Activated naive CD8-positive, alpha-beta T cell treated with anti-CD3 and anti-CD28 coated beads, Interleukin-2, amount 10 ng/mL, durations not matched to agents 7 days and 5 days (primary cell): ENCODE data around the gene KLHL10. TPM values are rescaled to one million over a fixed set of nuclear protein-coding genes. Genes with fewer than 3 reads are reported as not detected.
A peak's percentile ranks its signal among the peaks of the same experiment; 100 is the strongest.

Experiments used
- ATAC-seq: fragments of 150-1000 bp; cut with Tn5 transposase; one replicate; pipeline ENCODE4 v1.10.0; 2021; ENCODE audit warnings: low read depth, moderate library complexity
- POLR2A ChIA-PET: fragments of 350-600 bp; sonication (Branson Sonifier 250); formaldehyde crosslinking; loops from one replicate; lab custom pipeline; 2021; ENCODE audit warnings: antibody characterized with exemption; lab: Charles Lee
- DNase-seq: peaks from one replicate; pipeline ENCODE4 v3.0.0; 2021
- H3K27ac Mint-ChIP-seq: one replicate; pipeline ENCODE4 v1.8.0; 2022; ENCODE audit warnings: mild to moderate bottlenecking, mixed read lengths
- H3K27me3 Mint-ChIP-seq: one replicate; pipeline ENCODE4 v1.8.0; 2022; ENCODE audit warnings: mild to moderate bottlenecking, moderate library complexity, mixed read lengths
- H3K36me3 Mint-ChIP-seq: one replicate; pipeline ENCODE4 v1.8.0; 2021; ENCODE audit warnings: mild to moderate bottlenecking, mixed read lengths
- H3K4me1 Mint-ChIP-seq: one replicate; pipeline ENCODE4 v1.8.0; 2021; ENCODE audit warnings: mixed read lengths
- H3K4me3 Mint-ChIP-seq: one replicate; pipeline ENCODE4 v1.8.0; 2022; ENCODE audit warnings: mild to moderate bottlenecking, moderate library complexity, mixed read lengths
- H3K9me3 Mint-ChIP-seq: one replicate; pipeline ENCODE4 v1.8.0; 2021; ENCODE audit warnings: mixed read lengths
- total RNA-seq, 2 experiments: library from RNA; stranded (reverse); gene quantifications; one replicate each; pipeline ENCODE4 v1.2.3, GENCODE V29; 2021

The KLHL10 gene
- total RNA-seq, 2 experiments from 2014 or later, result not detected

DNA sequence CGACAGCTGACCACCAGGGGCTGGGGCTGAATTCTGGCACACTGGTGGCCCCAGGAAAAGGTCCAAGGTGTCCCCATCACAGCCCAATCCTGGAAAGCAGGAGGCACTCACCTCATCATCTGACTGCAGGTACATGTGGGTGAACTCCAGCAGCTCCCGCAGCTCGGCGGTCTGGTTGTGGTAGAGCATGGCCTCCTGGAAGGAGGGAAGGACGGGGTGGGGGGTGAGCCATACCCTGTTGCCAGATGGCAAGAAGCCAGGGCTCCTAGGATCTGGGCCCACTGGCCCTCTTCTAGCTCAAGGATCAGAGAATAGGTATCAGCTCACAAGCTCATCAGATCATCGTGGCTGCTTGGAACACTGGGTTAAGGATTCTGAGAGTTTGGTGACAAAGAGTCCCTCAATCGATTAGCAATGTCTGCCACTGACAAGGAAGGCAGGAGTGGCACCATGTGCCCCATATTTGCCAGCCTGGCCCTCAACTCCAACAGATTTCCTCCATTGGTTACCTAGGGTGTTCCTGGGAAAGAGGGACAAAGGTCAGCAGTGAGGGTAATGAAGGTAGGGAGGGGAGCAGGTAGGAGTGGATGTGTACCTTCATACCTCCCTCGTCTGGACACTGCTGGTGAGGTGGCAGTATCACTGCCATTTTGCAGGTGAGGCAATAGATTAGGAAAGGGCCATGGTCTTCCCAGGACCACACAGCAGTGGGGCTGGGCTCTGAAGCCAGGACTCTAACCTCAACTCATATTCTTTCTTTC lies 30.8 kb upstream of the KLHL10 start:
- Mint-ChIP-seq H3K4me1 (peaks cover 6% of the 10 kb centered on the region), H3K27me3 (no peaks in the 10 kb centered on the region), H3K36me3 (no peaks in the 10 kb centered on the region), H3K9me3 (no peaks in the 10 kb centered on the region), H3K27ac (no peak overlapping the region), H3K4me3 (no peak overlapping the region)
- POLR2A ChIA-PET, result interaction anchor here (0.6 kb wide), 1 partner anchor 124 kb away, joined by 3 read pairs; the partner anchor contains the start of gene ODAD4
- DNase-seq, result no peak
- no peak for ATAC-seq

DNA sequence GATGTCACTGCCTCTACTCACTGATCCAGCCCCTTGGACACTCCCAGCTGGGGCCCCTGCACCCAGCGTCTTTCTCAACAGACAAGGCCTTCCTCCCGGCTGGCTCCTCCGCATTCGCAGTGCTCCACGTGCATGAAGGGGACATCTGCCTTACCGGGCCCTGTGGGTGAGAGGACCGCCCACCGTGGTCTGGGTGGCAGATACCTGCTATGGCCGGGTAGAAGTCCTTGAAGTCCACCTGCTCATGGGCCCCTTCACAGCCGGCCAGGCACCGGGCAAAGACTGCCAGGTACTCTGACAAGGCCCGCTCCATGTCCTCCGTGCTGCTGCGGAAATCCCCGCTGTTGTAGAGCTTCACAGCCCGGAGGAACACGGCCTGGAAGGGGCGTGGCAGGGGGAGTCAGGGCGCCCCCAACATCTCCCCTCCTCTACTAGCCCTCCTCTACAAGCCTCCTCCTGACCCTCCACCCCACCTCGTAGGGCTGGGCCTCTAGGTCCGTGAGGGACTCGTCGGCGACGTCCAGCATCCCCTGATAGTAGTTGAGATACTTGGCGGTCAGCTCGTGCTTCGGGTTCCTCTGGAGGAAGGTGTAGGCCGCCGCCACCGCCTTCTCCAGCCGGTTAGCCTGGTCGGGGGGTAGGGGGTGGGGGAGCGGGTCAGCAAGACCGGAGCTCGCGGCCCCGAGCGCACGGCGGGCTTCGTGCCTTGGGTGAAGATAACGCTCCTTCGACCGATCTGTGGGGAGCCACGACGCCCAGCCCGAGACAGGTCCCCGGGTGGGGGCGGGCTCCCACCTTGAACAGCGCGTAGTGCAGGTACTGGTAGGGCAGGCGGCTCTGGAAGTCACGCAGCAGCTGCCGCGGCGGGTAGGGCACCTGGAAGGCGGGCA lies 26.7 kb upstream of the KLHL10 start:
- peaks cover 8% of the 10 kb centered on the region for H3K4me1 Mint-ChIP-seq
- peak; percentile 41 for ATAC-seq
- H3K27ac Mint-ChIP-seq, result no peak overlapping the region
- no peaks in the 10 kb centered on the region for H3K36me3 Mint-ChIP-seq
- peak overlapping the region; percentile 69 for H3K4me3 Mint-ChIP-seq
- DNase-seq, result no peak
- H3K9me3 Mint-ChIP-seq, result no peaks in the 10 kb centered on the region
- POLR2A ChIA-PET, result interaction anchor here (0.9 to 2.9 kb wide), 6 partner anchors 24 to 121 kb away, joined by 3 to 16 read pairs (median 4); partner anchors contain the start of genes ACLY, EIF1, JUP and KLHL11
- H3K27me3 Mint-ChIP-seq, result peaks cover 13% of the 10 kb centered on the region

DNA sequence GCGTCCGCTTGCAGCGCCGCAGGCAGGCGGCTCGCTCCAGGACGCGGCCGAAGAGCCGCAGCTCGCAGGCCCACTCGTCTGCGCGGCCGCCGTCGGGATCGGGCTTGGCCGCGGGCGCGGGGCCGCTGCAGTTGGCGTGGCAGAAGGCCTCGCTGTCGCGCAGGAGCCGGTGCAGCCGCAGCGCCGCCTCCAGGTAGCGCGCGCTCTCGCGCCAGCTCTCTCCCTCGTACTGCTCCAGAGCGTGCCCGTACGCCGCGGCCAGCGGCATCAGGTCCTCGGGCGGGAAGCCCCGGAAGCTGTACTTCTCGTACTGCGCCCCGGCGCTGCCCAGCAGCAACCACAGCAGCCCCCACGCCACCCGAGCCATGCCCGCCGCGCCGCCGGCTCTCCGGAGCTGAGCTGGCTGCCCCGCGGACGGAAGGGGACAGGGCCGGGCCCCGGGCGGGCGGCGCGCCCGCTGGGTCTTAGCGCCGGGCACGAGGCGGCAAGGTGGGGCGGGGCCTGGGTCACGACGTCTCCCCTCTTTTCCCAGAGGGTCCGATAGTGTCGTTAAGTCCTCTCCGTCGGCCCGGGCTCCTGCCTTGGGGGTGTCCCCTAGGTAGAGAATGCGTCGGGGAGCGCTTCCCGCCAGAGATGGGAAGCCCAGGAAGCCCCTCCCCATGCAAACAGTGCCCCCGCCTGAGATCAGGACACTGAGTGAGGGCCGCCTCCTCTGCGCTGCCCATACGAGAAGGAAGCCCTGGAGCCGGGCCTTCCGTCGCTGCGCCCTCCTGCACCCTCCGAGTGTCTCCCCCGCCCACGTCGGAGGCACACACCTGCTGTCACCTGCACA lies 25.9 kb upstream of the KLHL10 start, which contains the start of gene P3H4:
TSS of gene P3H4 (minus strand) at position 401 of the 832 bp plus-strand sequence. CDS start at position 367, 34 bp downstream.
- Mint-ChIP-seq H3K4me1 (peaks cover 8% of the 10 kb centered on the region), H3K27me3 (peaks cover 13% of the 10 kb centered on the region), H3K4me3 (peak within 1 kb of the TSS; percentile 87), H3K9me3 (no peaks in the 10 kb centered on the region), H3K36me3 (no peaks in the 10 kb centered on the region), H3K27ac (peak within 1 kb of the TSS; percentile 66)
- ATAC-seq, result peak; percentile 93
- DNase-seq, result peak; percentile 89
- POLR2A ChIA-PET, result interaction anchor here (0.9 to 2.9 kb wide), 6 partner anchors 25 to 122 kb away, joined by 3 to 16 read pairs (median 4); partner anchors contain the start of genes ACLY, EIF1, JUP and KLHL11

DNA sequence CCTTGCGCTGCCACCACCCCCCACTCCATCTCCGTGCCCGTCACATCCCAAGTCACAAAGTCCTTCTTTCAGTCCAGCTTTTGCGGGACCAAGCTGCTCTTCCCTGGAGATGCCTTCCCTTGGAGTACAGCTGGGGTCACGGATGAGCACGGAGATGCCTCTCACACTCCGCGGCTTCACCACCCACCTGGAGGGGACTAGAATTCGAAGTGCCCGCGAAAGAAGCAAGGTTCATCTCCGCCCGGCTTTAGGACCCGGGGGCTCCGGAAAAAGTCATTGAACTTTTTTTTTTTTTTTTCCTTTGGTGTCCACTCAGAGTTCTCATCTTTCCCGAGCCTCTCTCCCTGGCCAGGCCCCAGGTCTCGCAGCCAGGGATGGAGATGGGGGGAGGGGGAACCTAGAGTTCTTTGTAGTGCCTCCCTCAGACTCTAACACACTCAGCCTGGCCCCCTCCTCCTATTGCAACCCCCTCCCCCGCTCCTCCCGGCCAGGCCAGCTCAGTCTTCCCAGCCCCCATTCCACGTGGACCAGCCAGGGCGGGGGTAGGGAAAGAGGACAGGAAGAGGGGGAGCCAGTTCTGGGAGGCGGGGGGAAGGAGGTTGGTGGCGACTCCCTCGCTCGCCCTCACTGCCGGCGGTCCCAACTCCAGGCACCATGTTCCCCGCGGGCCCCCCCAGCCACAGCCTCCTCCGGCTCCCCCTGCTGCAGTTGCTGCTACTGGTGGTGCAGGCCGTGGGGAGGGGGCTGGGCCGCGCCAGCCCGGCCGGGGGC lies 25.1 kb upstream of the KLHL10 start, which contains the start of gene FKBP10:
TSS of gene FKBP10 (plus strand) at position 624 of the 771 bp plus-strand sequence. CDS start at position 655, 31 bp downstream.
- Mint-ChIP-seq H3K36me3 (no peaks in the 10 kb centered on the region), H3K27me3 (peaks cover 13% of the 10 kb centered on the region), H3K4me1 (peaks cover 8% of the 10 kb centered on the region), H3K27ac (peak within 1 kb of the TSS; percentile 66), H3K9me3 (no peaks in the 10 kb centered on the region), H3K4me3 (peak within 1 kb of the TSS; percentile 87)
- POLR2A ChIA-PET, result interaction anchor here (1.0 to 2.9 kb wide), 4 partner anchors 52 to 123 kb away, joined by 3 to 16 read pairs (median 4); partner anchors contain the start of genes ACLY, EIF1 and KLHL11
- no peak for ATAC-seq
- DNase-seq, result no peak

DNA sequence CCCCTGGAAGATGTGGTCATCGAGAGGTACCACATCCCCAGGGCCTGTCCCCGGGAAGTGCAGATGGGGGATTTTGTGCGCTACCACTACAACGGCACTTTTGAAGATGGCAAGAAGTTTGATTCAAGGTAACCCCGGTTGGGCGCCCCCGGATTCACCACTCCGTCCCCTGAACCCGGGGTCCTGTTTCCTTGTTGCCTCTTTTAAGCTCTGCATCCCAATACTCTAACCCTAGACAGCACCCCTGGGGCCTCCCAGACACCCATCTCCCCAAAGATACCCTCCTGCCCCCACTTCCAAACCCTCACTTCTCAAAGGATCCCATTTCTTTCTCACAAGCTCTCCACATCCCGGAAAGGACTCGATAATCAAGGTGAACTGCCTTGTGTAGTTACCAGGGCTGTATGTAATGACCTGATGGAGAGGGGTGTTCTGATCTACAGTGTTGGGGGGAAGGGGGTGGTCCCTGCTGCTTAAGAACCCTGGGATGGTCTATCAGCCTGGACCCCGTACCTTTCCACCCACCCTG lies 24.4 kb upstream of the KLHL10 start:
- POLR2A ChIA-PET, result interaction anchor here (2.9 kb wide), 1 partner anchor 124 kb away, joined by 16 read pairs; the partner anchor contains the start of gene EIF1
- DNase-seq (no peak), ATAC-seq (no peak)
- Mint-ChIP-seq H3K4me3 (peak overlapping the region; percentile 11), H3K9me3 (no peaks in the 10 kb centered on the region), H3K36me3 (no peaks in the 10 kb centered on the region), H3K27ac (no peak overlapping the region), H3K27me3 (peaks cover 13% of the 10 kb centered on the region), H3K4me1 (peaks cover 8% of the 10 kb centered on the region)

DNA sequence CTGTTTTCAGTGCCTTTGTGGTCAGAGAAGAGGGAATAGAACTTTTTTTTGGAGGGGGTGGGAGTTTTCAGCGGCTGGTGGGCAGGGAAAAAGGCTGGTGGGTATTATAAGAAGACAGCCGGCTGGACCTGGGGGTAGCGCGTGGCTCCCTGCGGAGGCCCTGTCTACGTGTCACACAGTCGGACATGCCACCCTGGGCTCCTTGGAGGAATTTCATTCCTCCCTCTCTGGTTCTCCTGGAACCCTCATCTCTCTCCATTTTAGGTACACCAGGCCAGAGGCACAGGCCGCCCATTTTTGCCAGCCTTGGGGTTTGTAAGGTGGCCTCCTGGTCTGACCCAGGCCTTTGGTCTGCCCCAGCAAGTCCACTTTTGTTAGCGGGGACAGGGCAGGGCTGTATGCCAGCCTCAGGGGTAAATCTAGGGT lies 23.9 kb upstream of the KLHL10 start:
- Mint-ChIP-seq H3K4me1 (peaks cover 8% of the 10 kb centered on the region), H3K27me3 (peaks cover 13% of the 10 kb centered on the region), H3K4me3 (peak overlapping the region; percentile 11), H3K36me3 (no peaks in the 10 kb centered on the region), H3K9me3 (no peaks in the 10 kb centered on the region), H3K27ac (no peak overlapping the region)
- ATAC-seq, result no peak
- POLR2A ChIA-PET, result no interaction called here
- DNase-seq, result no peak

DNA sequence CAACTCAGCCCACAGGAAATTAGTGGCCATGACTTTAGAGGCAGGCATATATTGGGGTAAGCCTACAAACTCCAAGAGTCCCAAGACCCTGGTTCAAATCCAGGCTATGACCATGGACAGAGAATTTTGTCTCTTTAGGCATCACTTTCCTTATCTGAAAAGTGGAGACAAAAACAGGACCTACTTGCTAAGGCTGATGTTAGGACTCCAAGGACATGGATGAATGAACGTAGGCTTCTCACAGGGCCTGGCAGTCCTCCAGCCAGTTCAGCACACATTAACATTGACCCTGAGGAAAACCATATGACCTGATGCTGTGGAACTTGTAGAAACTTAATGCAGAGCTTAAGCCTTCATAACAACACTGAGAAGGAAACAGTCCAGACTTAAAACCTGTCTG lies 23.4 kb upstream of the KLHL10 start:
- Mint-ChIP-seq H3K36me3 (no peaks in the 10 kb centered on the region), H3K27me3 (peaks cover 13% of the 10 kb centered on the region), H3K4me1 (peaks cover 8% of the 10 kb centered on the region), H3K9me3 (no peaks in the 10 kb centered on the region), H3K4me3 (no peak overlapping the region), H3K27ac (no peak overlapping the region)
- ATAC-seq (no peak), DNase-seq (no peak)
- POLR2A ChIA-PET, result no interaction called here

DNA sequence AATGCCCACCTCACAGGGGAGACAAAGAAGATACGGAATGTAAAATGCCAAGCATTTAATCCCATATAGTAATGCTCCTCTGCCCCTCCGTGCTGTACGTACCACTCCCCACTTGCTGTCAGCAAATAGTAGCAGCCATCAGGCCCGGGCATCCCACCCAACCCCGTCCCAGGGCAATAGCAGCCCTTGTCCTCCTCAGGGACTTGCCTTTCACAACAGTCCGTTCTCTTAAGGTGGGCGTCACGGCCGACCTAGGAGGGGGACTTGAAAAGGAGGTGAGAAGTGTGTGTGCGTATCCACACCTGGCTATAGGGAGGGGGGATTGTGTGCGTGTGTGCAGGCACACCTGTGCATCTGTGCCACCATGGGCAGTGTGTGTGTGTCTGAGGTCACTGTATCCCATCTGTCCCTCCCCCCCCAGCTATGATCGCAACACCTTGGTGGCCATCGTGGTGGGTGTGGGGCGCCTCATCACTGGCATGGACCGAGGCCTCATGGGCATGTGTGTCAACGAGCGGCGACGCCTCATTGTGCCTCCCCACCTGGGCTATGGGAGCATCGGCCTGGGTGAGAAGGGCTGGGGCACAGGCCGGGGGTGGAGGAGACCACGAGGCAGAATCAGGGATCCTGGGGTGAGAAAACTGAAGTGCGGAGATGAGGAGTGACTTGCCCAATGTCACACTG lies 20.8 kb upstream of the KLHL10 start:
- Mint-ChIP-seq H3K4me3 (no peak overlapping the region), H3K27me3 (peaks cover 13% of the 10 kb centered on the region), H3K9me3 (no peaks in the 10 kb centered on the region), H3K4me1 (peaks cover 2% of the 10 kb centered on the region), H3K27ac (no peak overlapping the region), H3K36me3 (no peaks in the 10 kb centered on the region)
- ATAC-seq, result no peak
- DNase-seq, result no peak
- POLR2A ChIA-PET, result no interaction called here

DNA sequence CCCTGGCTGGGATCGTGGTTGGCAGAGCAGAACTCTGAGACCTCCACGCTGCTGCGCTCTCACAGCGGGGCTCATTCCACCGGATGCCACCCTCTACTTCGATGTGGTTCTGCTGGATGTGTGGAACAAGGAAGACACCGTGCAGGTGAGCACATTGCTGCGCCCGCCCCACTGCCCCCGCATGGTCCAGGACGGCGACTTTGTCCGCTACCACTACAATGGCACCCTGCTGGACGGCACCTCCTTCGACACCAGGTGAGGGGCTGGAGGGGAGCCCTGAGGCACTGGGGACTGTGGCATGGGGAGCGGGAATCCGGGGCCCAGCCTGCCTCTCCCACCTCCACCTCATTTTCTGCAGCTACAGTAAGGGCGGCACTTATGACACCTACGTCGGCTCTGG lies 19.6 kb upstream of the KLHL10 start:
- Mint-ChIP-seq H3K36me3 (no peaks in the 10 kb centered on the region), H3K27me3 (peaks cover 7% of the 10 kb centered on the region), H3K9me3 (no peaks in the 10 kb centered on the region), H3K4me1 (no peaks in the 10 kb centered on the region), H3K4me3 (no peak overlapping the region), H3K27ac (no peak overlapping the region)
- DNase-seq (no peak), ATAC-seq (no peak)
- POLR2A ChIA-PET, result no interaction called here

DNA sequence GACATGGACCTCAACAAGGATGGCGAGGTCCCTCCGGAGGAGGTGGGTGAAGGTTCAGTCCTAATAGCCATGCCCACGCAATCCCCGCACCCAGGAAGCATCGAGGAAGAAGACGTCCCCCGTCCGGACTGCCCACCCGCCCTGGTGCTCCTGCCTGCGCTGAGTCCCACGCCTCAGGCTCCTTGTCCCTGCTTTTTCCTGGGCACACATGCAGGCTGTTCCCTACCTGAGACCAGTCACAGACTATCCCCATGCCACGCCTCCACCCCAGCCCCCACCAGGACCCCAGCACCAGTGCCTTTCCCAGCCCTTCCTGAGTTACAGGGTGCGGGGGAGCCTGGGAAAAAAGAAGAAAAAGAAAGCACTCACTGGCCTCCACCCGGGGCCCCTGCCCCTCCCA lies 15.8 kb upstream of the KLHL10 start:
- ATAC-seq, result no peak
- Mint-ChIP-seq H3K4me3 (no peak overlapping the region), H3K36me3 (no peaks in the 10 kb centered on the region), H3K27me3 (no peaks in the 10 kb centered on the region), H3K9me3 (no peaks in the 10 kb centered on the region), H3K27ac (no peak overlapping the region), H3K4me1 (no peaks in the 10 kb centered on the region)
- no peak for DNase-seq
- POLR2A ChIA-PET, result no interaction called here
